NCI-H2029 treated with DMSO at 0.1 percent for 48 hours (cell line): ENCODE measurements around the gene MYCN.

Experiments used
- DNase-seq: peaks from one replicate; lab custom pipeline; 2025; lab: John Stamatoyannopoulos, UW

MYCN gene

DNA sequence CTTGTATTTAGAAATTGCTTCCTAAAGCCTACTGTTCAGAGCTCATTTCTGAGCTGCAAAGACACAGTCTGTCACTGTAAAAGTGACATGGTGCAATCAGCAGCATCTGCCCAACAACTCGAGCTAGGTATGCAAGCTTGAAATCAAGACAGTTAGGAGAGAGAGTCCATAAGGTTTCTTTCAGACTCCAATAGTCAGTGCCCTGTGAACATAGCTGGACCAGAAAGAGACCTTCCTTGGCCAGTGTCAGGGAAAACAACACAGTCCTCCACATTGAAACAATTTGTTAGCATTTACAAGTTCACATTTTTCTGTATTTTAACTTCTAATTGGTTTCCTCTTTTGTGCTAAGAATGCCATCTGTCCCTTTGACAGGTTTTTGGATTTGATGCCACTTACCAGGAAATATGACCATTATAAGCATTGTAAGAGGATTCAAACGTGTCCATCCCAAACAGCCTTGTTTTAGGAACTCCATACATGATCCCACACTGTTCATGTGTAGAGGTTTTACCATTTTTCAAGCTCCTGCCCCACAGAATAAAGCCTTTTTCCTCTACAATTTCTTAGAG lies 8.9 kb upstream of the MYCN start:
- DNase-seq, result no peak

DNA sequence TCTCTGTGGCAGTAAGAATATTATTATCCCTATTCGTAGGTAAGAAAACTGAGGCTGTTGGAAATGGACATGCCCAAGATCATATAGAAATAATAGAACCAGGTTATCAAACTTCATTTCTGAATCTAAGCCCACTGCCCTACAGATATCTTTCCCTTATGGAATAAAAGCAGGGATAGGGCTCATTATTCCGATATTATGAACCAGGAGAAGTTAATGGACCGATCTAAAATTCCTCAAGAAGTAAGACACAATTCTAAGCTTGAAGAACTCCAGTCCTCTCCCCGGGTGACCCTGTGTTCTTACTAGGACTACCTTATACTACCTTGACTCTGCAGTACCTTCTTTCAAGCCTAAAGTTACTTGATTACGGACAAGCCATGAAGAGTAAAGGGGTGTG lies 8.4 kb upstream of the MYCN start:
- DNase-seq, result no peak

DNA sequence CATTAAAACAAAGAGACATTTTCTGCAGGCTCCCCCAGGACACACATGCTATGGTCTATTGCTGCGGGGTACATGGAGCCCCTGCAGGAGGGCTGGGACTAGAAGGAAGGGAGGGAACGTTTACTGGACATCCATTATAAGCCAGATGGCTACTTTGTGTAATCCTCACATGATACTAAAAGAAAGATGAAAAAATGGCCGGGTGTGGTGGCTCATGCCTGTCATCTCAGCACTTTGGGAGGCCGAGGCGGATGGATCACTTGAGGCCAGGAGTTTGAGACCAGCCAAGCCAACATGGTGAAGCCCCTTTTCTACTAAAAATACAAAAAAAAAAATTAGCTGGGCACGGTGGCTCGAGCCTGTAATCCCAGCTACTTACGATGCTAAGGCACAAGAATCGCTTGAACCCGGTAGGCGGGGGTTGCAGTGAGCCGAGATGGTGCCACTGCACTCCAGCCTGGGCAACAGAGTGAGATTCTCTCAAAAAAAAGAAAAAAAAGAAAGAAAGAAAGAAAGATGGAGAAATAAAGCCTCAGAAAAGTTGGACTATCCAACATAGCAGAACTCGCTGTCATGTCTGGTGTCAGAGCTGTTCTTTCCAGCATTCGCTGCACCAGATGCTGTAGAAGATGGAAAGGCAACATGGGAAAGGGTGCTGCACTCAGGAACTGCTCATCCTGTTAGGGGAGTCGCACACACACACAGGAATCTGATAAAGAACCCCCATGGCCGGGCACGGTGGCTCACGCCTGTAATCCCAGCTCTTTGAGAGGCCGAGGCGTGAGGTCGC lies 7.8 kb upstream of the MYCN start:
- DNase-seq, result no peak

DNA sequence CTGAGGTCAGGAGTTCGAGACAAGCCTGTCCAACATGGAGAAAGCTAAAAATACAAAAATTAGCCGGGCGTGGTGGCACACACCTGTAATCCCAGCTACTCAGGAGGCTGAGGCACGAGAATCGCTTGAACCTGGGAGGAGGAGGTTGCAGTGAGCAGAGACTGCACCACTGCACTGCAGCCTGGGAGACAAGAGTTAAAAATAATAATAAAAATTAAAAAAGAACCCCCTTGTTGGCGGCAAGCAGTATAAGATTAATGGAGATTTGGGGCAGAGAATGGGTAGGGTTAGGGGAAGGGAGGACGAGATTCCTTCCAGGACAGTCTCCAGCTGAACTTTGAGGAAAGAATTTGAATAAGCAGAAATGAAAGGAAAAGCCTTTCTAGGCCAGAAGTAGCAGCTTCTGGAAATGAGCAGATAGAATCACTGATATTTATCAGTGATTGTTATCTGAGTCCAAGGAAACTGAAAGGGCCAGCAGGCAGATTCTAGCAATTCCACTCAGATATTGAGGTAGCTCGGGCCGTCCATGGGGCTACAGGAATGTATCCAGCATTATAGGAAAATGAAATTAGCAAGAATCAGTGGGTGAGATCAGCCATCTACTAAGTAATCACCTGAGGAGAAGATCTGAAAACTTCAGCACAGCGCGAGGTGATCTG lies 7.0 kb upstream of the MYCN start:
- DNase-seq, result no peak

DNA sequence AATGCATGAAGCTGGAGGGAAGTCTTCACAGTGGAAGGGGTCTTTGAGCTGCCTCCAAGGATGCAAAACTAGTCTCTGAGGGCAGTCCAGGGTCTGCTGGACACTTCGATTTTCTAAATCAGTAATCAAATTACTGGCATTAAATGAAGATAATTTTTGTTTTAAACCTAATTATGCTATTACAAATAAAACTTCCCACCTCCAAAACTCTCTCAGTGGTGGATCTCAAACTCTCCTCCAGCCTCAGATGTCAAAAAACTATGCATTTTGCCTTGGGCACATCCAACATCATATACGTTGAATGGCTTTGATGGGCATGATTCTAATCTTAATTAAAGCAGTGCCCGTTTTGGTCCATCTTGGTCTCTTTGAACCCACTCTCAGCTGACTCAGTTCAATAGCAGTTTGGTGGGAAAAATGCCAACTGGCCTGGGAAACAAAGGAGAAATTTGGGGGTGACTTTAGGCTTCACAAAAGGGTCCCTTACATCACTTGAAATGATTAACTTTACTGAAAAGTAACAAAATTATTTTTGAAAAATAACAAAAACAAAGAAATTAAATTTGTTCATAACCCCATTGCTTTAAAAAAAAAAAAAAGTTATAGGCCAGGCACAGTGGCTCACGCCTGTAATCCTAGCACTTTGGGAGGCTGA lies 5.9 kb upstream of the MYCN start:
- DNase-seq, result no peak

DNA sequence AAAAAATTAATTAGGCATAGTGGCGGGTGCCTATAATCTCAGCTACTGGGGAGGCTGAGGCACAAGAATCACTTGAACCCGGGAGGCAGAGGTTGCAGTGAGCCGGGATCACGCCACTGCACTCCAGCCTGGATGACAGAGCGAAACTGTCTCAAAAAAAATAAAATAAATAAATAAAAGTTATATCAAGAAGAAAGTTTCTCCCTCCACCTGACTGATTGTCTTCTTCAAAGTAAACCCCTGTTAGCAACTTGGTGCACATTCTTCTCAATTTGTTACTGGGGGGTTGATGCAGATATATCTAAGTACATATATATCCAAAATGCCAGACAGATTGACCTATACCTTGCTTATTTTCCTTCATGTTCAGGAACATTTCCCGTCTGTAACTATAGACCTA lies 5.2 kb upstream of the MYCN start:
- no peak for DNase-seq

DNA sequence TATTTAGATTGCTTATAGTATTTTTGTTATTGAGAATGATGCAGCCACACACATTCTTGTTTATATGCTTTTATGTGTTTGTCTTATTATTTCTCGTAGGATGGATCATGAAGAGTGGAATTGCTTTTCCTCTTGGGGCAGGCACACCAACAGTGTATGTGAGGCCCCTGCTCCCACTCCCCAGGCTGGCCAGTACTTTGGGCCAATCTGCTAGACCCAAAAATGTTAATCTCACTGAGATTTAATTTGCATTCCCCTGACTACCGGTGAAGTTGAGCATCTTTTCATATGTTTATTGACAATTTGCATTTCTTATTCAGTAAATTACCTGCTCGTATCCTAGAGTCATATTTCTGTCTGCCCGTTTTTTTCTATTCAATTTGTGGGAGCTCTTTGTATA lies 4.7 kb upstream of the MYCN start:
- no peak for DNase-seq

DNA sequence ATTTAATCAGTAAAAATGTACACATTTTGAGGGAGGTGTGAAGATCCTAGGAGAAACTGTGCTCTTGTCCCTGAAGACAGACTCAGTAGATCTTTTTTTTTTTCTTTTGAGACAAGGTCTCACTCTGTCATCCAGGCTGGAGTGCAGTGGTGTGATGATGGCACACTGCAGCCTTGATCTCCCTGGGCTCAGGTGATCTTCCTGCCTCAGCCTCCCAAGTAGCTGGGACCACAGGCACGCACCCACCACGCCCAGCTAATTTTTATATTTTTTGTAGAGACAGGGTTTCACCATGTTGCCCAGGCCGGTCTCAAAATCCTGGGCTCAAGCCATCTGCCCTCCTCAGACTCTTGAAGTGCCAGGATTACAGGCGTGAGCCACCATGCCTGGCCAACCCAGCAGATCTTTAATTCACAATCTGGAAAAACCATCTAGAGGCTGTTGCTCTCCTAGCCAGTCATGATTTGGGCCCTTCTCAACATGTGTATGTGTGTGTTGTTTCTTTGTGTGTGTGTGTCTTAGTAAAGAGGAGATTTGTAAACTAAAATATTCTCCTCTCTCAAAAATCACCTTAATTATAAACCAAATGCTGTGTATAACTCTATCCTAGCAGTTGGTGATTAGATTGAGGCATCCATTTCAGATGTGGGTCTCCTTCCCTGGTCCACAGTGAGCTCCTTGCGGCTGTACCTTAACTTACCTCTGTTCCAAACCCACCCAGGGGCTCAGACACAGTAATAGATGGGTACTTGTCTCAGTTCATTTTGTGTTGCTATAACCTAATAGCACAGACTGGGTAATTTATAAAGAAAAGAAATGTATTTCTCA lies 3.9 kb upstream of the MYCN start:
- DNase-seq, result no peak

DNA sequence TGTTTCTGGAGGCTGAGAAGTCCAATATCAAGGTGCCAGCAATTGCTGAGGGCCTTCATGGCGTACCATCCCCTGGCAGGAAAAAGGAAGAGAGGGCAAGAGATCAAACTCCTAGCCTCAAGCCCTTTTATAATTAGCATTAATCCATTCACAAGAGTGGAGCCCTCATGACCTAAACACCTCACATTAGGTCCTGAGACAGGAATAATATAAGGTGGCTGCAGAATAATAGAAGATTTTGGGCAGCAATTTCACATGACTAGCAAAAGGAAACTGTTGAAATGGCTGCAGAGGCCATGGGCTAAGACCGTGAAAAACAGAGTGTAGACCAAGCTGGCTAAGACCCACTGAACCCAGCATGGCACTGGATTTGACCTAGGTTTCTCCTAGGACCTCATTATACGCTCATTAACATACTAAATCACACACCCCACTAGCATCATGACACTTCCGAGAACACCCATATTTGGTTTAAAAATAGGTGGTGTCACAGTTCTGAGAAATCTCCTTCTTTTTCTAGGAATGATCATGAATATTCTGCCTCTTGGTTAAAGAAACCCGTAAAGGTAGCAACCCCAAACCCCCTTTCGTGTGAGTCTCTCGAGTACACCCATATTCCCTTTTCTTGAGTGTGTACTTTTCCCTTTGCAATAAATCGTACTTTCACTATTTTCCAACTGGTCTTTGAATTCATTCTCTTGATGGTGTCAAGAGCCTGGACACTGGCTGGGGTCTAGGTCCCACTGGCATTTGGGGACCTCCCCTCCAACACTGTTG lies 3.1 kb upstream of the MYCN start:
- DNase-seq, result no peak

DNA sequence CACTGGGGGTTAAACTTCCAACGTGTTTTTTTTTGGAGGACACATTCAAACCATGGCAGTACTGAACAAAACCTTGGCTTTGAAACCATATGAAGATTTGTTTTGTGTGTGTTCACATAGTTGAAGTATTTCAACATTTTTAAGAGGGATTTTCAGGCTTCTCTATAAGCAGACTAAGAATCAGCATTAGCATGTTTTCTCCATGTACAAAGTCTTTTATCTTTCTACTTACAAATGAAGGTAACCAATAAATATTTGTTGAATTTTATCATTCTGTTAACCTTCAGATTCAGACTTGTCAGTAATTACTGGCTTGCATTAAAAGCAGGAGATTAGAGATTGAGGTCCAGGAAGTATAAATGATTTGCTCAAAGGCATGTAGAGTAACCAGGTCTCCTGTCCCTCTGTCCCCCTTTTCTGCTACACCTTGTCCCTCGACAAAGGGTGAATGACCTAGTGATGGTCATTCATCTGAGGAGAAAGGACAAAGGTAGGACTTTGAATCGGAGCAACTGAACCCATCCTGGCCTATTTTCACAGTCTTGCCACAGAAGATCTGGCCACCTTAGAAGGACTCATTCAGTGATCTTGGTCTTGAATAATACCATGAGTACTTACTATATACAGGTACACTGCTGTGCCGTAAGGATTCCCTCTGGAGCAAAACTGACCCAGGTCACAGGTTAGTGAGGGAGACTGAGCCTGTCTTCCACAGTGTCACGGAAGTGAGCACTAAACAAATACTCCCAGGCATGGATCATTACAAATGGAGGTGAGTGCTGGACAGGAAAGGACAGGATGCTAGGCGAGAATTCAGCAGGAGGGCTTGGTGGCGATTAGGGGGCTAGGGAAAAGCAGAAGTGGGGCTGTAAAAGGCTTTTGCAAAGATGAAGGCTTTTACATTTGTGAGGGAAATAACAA lies 2.2 kb upstream of the MYCN start:
- no peak for DNase-seq

DNA sequence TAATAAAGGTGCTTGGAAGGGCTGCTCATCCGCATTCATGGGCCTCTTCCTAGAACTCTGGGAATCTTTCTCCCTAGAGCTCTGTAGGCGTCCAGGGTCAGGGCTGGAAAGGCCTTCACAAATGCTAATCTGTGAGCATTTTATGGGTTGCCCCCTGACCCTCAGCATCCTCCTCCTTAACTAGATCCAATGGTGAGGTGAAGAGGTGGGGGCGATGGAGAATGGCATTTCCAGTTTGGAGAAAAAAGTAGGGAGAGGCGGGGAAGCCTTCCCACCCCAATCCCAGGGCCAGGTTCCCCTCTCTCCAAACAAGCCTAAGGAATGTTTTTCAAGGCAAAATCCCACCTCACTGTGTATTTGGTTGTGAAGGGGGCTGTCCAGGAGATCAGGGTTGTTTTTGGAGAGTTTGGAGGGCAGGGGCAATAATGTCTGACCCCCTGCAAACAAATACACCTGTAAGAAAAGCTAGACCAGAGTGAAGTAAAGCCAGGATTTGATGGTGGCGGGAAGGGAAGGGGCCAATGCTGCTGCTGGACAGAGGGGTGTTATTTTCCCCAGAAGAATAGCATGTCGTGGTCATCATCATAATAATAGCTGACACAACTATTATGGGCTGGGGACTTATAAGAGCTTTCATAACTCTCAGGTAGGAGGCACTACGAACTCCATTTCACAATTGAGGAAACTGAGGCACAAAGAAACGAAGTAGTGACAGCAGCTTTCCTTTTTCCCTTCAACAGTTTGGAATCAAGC lies 1.4 kb upstream of the MYCN start:
- DNase-seq, result no peak

DNA sequence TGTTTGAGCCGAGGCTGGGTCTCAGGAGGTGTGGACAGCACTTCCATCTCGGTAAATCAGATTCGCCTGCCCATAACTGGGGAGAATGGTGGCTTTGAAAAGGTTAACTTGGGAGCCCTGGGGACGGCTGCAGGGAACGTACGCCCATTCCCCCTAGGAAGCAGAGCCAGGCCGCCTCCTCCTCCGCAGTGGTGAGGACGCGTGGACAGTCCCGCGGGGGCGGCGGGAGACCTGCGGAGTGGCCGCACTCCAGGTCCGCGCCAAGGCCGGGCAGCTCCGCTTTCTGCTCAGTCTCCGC lies 845 bp upstream of the MYCN start:
- no peak for DNase-seq

DNA sequence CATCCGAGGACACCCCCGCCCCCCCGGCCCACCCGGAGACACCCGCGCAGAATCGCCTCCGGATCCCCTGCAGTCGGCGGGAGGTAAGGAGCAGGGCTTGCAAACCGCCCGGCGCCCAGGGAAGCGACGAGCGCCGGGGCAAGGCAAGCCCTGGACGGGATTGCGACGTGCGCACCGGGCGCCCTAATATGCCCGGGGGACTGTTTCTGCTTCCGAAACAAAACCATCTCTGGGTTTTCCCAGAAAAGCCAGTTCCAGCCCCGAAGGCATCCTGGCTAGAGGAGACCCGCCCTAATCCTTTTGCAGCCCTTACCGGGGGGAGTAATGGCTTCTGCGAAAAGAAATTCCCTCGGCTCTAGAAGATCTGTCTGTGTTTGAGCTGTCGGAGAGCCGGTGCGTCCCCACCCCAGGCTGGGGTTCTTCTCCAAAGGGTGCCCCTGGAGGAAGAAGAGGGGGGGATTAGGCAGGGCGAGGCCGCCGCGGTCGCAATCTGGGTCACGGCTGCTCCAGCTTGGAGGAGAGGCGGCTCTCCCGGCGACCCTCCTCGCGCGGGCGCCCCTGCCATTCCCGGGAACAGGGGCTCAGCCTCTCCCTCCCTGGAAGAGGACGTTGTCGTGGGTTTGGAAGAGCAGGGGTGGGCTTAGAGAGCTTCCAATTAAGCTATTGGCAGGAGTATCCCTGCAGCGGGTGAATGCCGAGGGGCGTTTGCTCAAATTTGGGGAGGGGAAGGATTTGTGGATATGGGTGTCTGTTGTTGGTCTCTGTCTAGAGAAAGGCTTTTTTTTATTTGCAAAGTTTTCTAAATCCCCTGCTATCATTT lies 521 bp downstream of the MYCN start:
- no peak for DNase-seq

DNA sequence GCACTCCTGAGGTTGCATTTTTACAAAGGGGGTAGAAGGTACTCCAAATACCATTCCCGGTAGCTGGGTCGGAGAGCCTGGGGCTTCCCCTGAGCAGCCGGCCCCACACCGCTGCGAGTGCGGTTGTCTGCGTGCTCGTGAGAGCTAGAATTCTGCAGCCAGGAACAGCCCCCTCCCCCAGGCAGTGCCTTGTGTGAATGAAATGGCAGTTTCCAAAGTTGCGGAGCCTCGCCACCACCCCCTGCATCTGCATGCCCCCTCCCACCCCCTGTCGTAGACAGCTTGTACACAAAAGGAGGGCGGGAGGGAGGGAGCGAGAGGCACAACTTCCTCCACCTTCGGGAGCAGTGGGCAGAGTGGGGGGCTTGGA lies 1.1 kb downstream of the MYCN start:
- DNase-seq, result no peak

DNA sequence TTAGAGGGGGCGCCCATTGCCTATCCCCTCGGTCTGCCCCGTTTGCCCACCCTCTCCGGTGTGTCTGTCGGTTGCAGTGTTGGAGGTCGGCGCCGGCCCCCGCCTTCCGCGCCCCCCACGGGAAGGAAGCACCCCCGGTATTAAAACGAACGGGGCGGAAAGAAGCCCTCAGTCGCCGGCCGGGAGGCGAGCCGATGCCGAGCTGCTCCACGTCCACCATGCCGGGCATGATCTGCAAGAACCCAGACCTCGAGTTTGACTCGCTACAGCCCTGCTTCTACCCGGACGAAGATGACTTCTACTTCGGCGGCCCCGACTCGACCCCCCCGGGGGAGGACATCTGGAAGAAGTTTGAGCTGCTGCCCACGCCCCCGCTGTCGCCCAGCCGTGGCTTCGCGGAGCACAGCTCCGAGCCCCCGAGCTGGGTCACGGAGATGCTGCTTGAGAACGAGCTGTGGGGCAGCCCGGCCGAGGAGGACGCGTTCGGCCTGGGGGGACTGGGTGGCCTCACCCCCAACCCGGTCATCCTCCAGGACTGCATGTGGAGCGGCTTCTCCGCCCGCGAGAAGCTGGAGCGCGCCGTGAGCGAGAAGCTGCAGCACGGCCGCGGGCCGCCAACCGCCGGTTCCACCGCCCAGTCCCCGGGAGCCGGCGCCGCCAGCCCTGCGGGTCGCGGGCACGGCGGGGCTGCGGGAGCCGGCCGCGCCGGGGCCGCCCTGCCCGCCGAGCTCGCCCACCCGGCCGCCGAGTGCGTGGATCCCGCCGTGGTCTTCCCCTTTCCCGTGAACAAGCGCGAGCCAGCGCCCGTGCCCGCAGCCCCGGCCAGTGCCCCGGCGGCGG lies 1.7 kb downstream of the MYCN start:
- no peak for DNase-seq

DNA sequence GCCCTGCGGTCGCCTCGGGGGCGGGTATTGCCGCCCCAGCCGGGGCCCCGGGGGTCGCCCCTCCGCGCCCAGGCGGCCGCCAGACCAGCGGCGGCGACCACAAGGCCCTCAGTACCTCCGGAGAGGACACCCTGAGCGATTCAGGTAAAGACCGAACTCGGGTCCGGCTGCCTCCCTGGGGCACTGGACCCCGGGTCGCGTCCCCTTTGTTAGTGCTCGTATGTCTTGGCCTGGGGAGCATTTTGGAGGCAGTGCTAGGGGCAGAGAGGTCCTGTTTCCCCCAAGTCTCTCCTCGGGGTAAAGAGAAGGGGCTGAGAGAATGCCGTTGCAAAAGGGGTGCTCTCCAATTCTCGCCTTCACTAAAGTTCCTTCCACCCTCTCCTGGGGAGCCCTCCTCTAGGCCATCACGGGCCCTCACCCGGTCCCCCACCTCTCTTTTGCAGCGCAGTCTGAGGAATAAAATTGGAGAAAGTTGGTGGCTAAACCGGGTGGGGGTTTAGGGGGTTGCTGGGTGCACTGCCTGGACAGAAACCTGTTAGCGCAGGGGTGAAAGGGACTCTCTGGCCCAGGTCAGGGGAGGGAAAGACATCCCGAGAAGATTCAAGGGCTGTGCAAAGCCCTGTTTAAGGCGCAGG lies 2.5 kb downstream of the MYCN start:
- no peak for DNase-seq
